ENCODE data around the gene PIEZO2.
"Not testable (repeated sequence)": the region's sequence is repeated elsewhere in the genome, so short reads cannot be mapped to it uniquely, and the experiment has no call there.

The PIEZO2 gene

GRCh38 chr18:11149441-11150270, at the start of gene PIEZO2:
Gene PIEZO2 (minus strand): TSS chr18:11149569. CDS start chr18:11148588, 981 bp downstream.
- in situ Hi-C loops (cut with HindIII; ENCODE audit: low sequenced_read_pairs), result loop anchor here (5.0 kb wide), 1 partner anchor 297 kb away; no protein-coding TSS in a partner anchor

- in situ Hi-C loops (cut with HindIII; ENCODE audit: low sequenced_read_pairs), result no loop called here
Observed at GRCh38 chr18:11183637-11184036, 34.3 kb upstream of the PIEZO2 start.

GRCh38 chr18:11181629-11182028, 32.3 kb upstream of the PIEZO2 start:
- in situ Hi-C loops (cut with HindIII; ENCODE audit: low sequenced_read_pairs), result not testable (repeated sequence)

- in situ Hi-C loops (cut with HindIII; ENCODE audit: low sequenced_read_pairs), result no loop called here
Observed at GRCh38 chr18:11179959-11180519, 30.7 kb upstream of the PIEZO2 start.

- in situ Hi-C loops (cut with HindIII; ENCODE audit: low sequenced_read_pairs), result no loop called here
Observed at GRCh38 chr18:11178951-11179549, 29.7 kb upstream of the PIEZO2 start.

- in situ Hi-C loops (cut with HindIII; ENCODE audit: low sequenced_read_pairs), result no loop called here
Observed at GRCh38 chr18:11177382-11177781, 28.0 kb upstream of the PIEZO2 start.

- in situ Hi-C loops (cut with HindIII; ENCODE audit: low sequenced_read_pairs), result no loop called here
Observed at GRCh38 chr18:11176481-11176881, 27.1 kb upstream of the PIEZO2 start.

- in situ Hi-C loops (cut with HindIII; ENCODE audit: low sequenced_read_pairs), result no loop called here
Observed at GRCh38 chr18:11175266-11175979, 26.1 kb upstream of the PIEZO2 start.

- in situ Hi-C loops (cut with HindIII; ENCODE audit: low sequenced_read_pairs), result not testable (repeated sequence)
Observed at GRCh38 chr18:11174179-11174578, 24.8 kb upstream of the PIEZO2 start.

GRCh38 chr18:11167778-11168177, 18.4 kb upstream of the PIEZO2 start:
- in situ Hi-C loops (cut with HindIII; ENCODE audit: low sequenced_read_pairs), result no loop called here

GRCh38 chr18:11165952-11166351, 16.6 kb upstream of the PIEZO2 start:
- in situ Hi-C loops (cut with HindIII; ENCODE audit: low sequenced_read_pairs), result no loop called here

- in situ Hi-C loops (cut with HindIII; ENCODE audit: low sequenced_read_pairs), result no loop called here
Observed at GRCh38 chr18:11165138-11165537, 15.8 kb upstream of the PIEZO2 start.

GRCh38 chr18:11163665-11164064, 14.3 kb upstream of the PIEZO2 start:
- in situ Hi-C loops (cut with HindIII; ENCODE audit: low sequenced_read_pairs), result no loop called here

- in situ Hi-C loops (cut with HindIII; ENCODE audit: low sequenced_read_pairs), result no loop called here
Observed at GRCh38 chr18:11162889-11163288, 13.5 kb upstream of the PIEZO2 start.

GRCh38 chr18:11162462-11162861, 13.1 kb upstream of the PIEZO2 start:
- in situ Hi-C loops (cut with HindIII; ENCODE audit: low sequenced_read_pairs), result no loop called here

GRCh38 chr18:11160313-11160712, 10.9 kb upstream of the PIEZO2 start:
- in situ Hi-C loops (cut with HindIII; ENCODE audit: low sequenced_read_pairs), result no loop called here

- in situ Hi-C loops (cut with HindIII; ENCODE audit: low sequenced_read_pairs), result no loop called here
Observed at GRCh38 chr18:11159844-11160243, 10.5 kb upstream of the PIEZO2 start.

- in situ Hi-C loops (cut with HindIII; ENCODE audit: low sequenced_read_pairs), result no loop called here
Observed at GRCh38 chr18:11156978-11157377, 7.6 kb upstream of the PIEZO2 start.

GRCh38 chr18:11155034-11155759, 5.8 kb upstream of the PIEZO2 start:
- in situ Hi-C loops (cut with HindIII; ENCODE audit: low sequenced_read_pairs), result no loop called here

GRCh38 chr18:11154368-11154989, 5.1 kb upstream of the PIEZO2 start:
- in situ Hi-C loops (cut with HindIII; ENCODE audit: low sequenced_read_pairs), result loop anchor here (5.0 kb wide), 1 partner anchor 302 kb away; no protein-coding TSS in a partner anchor
